Measurements from ENCODE around the gene BCHE.

GRCh38 chr3:165783383-165783782, 53.8 kb downstream of the BCHE start:
- TF ChIP-seq EZH2 (IDR thresholded peaks at IDR 0.05; ENCODE audit: borderline replicate concordance, low read depth, low read length, poor library complexity, severe bottlenecking): no peak
- no peak for TF ChIP-seq CTCF (conservative IDR thresholded peaks at IDR 0.05; ENCODE audit: low read depth, low read length)
